HCT116 (cell line): Measurements from ENCODE around the gene FAM83E.

Experiments used
- POLR2A ChIP-seq: IDR thresholded peaks from 2 replicates; pipeline ENCODE4 v1.7.0; 2011; ENCODE audit warnings: borderline replicate concordance; ENCODE audit not compliant: insufficient read depth, insufficient read length; ENCODE audit errors: extremely low read depth
- ZFX ChIP-seq: fragments of 450-650 bp; IDR thresholded peaks from 2 replicates; pipeline ENCODE4 v1.6.1; 2017

DNA sequence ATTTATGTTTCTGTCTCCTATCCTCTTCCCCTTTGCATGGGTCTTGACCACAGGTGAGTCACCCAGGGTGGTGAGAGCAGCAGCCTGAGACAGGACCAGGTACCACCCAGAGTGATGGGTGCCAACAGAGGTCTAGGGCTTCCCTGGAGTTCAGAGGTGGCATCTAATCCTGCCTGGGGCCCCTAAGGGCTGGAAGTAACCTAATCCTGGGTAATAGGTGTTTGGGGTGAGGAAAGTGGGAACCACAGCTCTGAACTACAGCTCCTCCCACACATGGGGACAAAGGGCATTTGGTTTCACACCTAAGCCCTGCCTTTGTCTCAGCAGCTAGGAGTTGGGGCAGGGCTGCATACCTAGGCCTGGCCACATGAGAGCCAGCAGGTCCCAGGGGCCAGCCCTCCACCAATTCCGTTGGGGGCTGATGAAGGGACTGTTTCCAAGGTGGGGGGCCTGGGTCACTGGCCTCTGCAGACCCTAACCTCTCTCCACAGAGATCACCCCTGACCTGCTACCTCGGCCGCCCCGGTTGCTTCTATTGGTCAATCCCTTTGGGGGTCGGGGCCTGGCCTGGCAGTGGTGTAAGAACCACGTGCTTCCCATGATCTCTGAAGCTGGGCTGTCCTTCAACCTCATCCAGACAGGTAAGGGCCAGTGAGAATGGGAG, 12.5 kb upstream of the FAM83E start:
- TF ChIP-seq POLR2A (no peak), ZFX (no peak)
